Measurements from ENCODE around the gene PACS2. TPM values are rescaled to one million over a fixed set of nuclear protein-coding genes. Genes with fewer than 3 reads are reported as not detected.
A peak's percentile ranks its signal among the peaks of the same experiment; 100 is the strongest.

Gene PACS2
- total and polyA plus RNA-seq, 5 donors from 2014 or later = 0.72 to 64.0 (median 2.1) TPM

DNA sequence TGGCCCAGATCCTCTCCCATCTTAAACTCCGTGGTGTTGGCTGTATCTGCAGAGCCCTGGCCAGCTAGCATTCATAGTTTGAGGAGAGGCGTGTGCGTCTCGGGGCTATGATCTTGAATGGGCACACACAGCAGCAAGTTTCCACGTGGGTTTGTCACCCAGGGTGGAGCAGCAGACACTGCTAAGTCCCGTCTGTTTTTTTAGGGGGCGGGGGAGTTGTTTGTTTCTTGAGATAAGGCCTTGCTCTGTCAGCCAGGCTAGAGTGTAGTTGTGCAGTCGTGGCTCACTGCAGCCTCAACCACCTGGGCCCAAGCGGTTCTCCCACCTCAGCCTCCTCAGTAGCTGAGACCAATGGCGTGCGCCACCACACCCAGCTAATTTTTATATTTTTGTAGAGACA, 63.7 kb downstream of the PACS2 start:
- no peak for DNase-seq
- H3K36me3 Mint-ChIP-seq = no peaks in the 10 kb centered on the region
- no peaks in the 10 kb centered on the region for H3K27me3 Mint-ChIP-seq
- ATAC-seq (ENCODE audit: low read depth in 2 of 2) = no peak
- no peaks in the 10 kb centered on the region for H3K27me3 ChIP-seq (ENCODE audit: control insufficient read depth, insufficient read depth, low read length)
- no peaks in the 10 kb centered on the region for H3K9me3 ChIP-seq (ENCODE audit: control insufficient read depth in 2 of 2, low read length in 2 of 2)
- no peaks in the 10 kb centered on the region for H3K36me3 ChIP-seq (ENCODE audit: control insufficient read depth, insufficient read depth, low read length)
- no peak overlapping the region for H3K4me3 Mint-ChIP-seq
- peaks cover 4 to 11% (median 7%) of the 10 kb centered on the region in 4 donors for H3K4me1 Mint-ChIP-seq
- H3K4me3 ChIP-seq (ENCODE audit: low read depth, low read length) = no peak overlapping the region
- no peak overlapping the region for H3K27ac Mint-ChIP-seq
- no peak overlapping the region for H3K27ac ChIP-seq (ENCODE audit: insufficient read depth, low read length, poor library complexity, severe bottlenecking)
- no peaks in the 10 kb centered on the region for H3K9me3 Mint-ChIP-seq
- peaks cover 9% of the 10 kb centered on the region for H3K4me1 ChIP-seq (ENCODE audit: control insufficient read depth, insufficient read depth, low read length, poor library complexity, severe bottlenecking)

DNA sequence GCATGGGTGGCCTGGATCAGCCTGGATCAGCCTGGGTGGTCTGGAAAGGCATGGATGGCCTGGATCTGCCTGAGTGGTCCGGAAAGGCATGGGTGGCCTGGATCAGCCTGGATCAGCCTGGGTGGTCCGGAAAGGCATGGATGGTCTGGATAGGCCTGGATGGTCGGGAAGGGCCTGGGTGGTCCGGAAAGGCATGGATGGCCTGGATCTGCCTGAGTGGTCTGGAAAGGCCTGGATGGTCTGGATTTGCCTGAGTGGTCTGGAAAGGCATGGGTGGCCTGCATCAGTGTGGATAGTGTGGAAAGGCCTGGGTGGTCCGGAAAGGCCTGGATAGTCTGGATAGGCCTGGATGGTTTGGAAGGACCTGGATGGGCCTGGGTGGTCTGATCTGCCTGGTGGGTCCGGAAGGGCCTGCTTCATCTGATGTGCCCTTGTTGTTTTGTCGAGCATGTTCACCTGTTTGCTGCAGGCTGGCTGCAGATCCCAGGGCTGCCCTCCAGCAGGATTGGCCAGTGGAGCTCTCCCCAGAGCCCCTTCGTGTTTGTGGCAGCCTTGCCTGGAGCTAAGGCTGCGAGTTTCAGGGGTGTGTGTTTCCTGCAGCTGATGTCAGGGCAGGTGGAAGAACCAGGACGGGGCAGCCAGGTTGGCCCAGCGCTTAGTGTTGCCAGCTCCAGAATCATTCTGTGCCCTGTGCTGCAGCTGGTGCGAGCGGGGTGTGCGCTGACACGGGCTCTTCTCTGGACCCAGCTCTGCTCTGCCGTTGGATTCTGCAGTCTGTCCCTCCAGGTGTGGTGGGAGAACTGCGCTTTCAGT, 64.5 kb downstream of the PACS2 start:
- Mint-ChIP-seq H3K9me3 (no peaks in the 10 kb centered on the region), H3K4me1 (peaks cover 4 to 11% (median 7%) of the 10 kb centered on the region in 4 donors), H3K27me3 (no peaks in the 10 kb centered on the region), H3K36me3 (no peaks in the 10 kb centered on the region), H3K27ac (peak overlapping the region in 1 of 3 donors; percentile 31), H3K4me3 (no peak overlapping the region)
- ATAC-seq (ENCODE audit: low read depth in 2 of 2) = no peak
- peaks cover 3% of the 10 kb centered on the region for H3K36me3 ChIP-seq (ENCODE audit: control insufficient read depth, insufficient read depth, low read length)
- no peak overlapping the region for H3K27ac ChIP-seq (ENCODE audit: insufficient read depth, low read length, poor library complexity, severe bottlenecking)
- no peaks in the 10 kb centered on the region for H3K27me3 ChIP-seq (ENCODE audit: control insufficient read depth, insufficient read depth, low read length)
- no peak overlapping the region for H3K4me3 ChIP-seq (ENCODE audit: low read depth, low read length)
- H3K4me1 ChIP-seq (ENCODE audit: control insufficient read depth, insufficient read depth, low read length, poor library complexity, severe bottlenecking) = peaks cover 9% of the 10 kb centered on the region
- no peaks in the 10 kb centered on the region for H3K9me3 ChIP-seq (ENCODE audit: control insufficient read depth in 2 of 2, low read length in 2 of 2)
- no peak for DNase-seq

DNA sequence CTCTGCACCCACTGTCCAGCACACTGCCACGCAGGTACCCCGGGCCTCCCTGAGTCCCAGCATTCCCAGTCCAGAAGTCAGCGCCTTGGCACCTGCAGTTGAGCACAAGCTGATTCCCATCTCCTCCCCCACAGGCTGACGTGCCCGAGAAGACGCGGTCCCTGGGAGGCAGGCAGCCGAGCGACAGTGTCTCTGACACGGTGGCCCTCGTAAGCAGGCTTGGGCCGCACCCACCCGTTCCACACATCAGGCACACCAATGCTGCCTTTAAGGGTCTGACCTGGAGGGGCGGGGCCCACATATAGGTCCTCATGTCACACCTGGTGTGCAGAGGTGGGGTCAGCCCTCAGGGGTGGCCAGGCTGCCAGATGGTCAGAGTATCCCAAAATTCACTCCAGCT, 65.4 kb downstream of the PACS2 start:
- H3K9me3 ChIP-seq (ENCODE audit: control insufficient read depth in 2 of 2, low read length in 2 of 2) = no peaks in the 10 kb centered on the region
- ATAC-seq (ENCODE audit: low read depth in 2 of 2) (no peak), DNase-seq (no peak)
- H3K4me3 Mint-ChIP-seq = no peak overlapping the region
- H3K27ac ChIP-seq (ENCODE audit: insufficient read depth, low read length, poor library complexity, severe bottlenecking) = no peak overlapping the region
- H3K36me3 ChIP-seq (ENCODE audit: control insufficient read depth, insufficient read depth, low read length) = peaks cover 3% of the 10 kb centered on the region
- H3K4me1 ChIP-seq (ENCODE audit: control insufficient read depth, insufficient read depth, low read length, poor library complexity, severe bottlenecking) = peaks cover 9% of the 10 kb centered on the region
- H3K9me3 Mint-ChIP-seq = no peaks in the 10 kb centered on the region
- no peak overlapping the region for H3K27ac Mint-ChIP-seq
- H3K4me1 Mint-ChIP-seq = peaks cover 4 to 11% (median 7%) of the 10 kb centered on the region in 4 donors
- no peaks in the 10 kb centered on the region for H3K27me3 ChIP-seq (ENCODE audit: control insufficient read depth, insufficient read depth, low read length)
- no peak overlapping the region for H3K4me3 ChIP-seq (ENCODE audit: low read depth, low read length)
- no peaks in the 10 kb centered on the region for H3K36me3 Mint-ChIP-seq
- H3K27me3 Mint-ChIP-seq = no peaks in the 10 kb centered on the region

DNA sequence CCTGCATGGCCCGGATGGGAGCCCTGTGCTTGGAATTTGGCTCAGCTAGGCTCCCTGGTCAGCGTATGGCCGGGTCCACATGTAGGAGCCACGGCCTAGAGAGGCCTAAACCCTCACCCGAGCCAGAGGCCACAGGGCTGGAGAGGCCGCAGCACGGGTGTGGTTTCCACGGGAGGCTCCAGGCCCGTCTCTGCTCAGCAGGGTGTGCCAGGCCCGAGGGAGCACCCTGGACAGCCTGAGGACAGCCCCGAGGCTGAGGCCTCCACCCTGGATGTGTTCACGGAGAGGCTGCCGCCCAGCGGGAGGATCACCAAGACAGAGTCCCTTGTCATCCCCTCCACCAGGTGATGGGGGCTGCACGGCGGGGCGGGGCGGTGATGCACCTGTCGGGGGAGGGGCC, 66.2 kb downstream of the PACS2 start:
- Histone ChIP-seq H3K27ac (ENCODE audit: insufficient read depth, low read length, poor library complexity, severe bottlenecking) (no peak overlapping the region), H3K4me3 (ENCODE audit: low read depth, low read length) (no peak overlapping the region), H3K9me3 (ENCODE audit: control insufficient read depth in 2 of 2, low read length in 2 of 2) (no peaks in the 10 kb centered on the region), H3K27me3 (ENCODE audit: control insufficient read depth, insufficient read depth, low read length) (no peaks in the 10 kb centered on the region), H3K36me3 (ENCODE audit: control insufficient read depth, insufficient read depth, low read length) (peaks cover 3% of the 10 kb centered on the region), H3K4me1 (ENCODE audit: control insufficient read depth, insufficient read depth, low read length, poor library complexity, severe bottlenecking) (peaks cover 6% of the 10 kb centered on the region)
- H3K4me1 Mint-ChIP-seq = peaks cover under 1 to 6% (median 3%) of the 10 kb centered on the region in 4 donors
- H3K27ac Mint-ChIP-seq = no peak overlapping the region
- no peak for DNase-seq
- no peak for ATAC-seq (ENCODE audit: low read depth in 2 of 2)
- no peak overlapping the region for H3K4me3 Mint-ChIP-seq
- H3K9me3 Mint-ChIP-seq = no peaks in the 10 kb centered on the region
- H3K27me3 Mint-ChIP-seq = no peaks in the 10 kb centered on the region
- H3K36me3 Mint-ChIP-seq = no peaks in the 10 kb centered on the region

DNA sequence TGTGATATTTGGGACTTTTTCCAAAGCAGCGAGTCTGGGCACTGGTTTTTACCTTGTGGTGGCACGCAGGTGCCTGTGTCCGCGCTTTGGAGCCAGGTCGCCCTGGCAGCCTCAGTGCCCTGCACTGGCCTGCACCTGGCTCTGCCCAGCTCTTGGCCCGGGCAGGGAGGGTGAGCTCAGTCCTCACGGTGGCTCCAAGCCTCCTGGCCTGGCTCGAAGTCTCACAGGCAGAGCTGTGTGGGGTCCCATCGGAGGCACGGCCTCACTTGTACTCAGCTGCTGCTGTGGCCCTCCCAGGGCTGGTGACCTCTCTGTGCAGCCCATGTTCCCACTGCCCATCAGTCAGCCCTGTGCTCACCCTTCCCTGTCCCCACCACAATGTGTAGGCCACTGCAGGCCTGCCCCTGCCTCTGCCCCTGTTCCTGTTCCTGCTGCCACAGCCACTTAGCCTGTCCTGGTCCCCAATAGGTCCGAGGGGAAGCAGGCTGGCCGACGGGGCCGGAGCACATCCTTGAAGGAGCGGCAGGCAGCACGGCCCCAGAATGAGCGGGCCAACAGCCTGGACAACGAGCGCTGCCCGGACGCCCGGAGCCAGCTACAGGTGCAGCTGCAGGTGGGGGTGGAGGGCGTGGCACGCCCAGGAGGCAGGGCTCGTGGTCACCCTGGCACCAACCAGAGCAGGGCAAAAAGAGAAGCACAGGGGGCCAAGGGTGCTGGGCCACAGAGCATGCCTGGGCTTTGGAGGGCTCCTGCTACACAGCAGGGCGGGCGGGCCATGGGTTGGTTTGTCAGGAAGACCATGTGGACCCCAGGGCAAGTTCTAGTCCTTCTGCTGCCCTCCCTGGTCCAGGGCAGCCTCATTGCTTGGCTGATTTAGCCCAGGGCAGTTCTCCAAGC, 67.1 kb downstream of the PACS2 start:
- Mint-ChIP-seq H3K36me3 (no peaks in the 10 kb centered on the region), H3K4me3 (no peak overlapping the region), H3K9me3 (no peaks in the 10 kb centered on the region), H3K27me3 (no peaks in the 10 kb centered on the region), H3K27ac (no peak overlapping the region), H3K4me1 (no peaks in the 10 kb centered on the region)
- DNase-seq = no peak
- no peak overlapping the region for H3K27ac ChIP-seq (ENCODE audit: insufficient read depth, low read length, poor library complexity, severe bottlenecking)
- no peak overlapping the region for H3K4me3 ChIP-seq (ENCODE audit: low read depth, low read length)
- no peaks in the 10 kb centered on the region for H3K9me3 ChIP-seq (ENCODE audit: control insufficient read depth in 2 of 2, low read length in 2 of 2)
- no peaks in the 10 kb centered on the region for H3K27me3 ChIP-seq (ENCODE audit: control insufficient read depth, insufficient read depth, low read length)
- no peaks in the 10 kb centered on the region for H3K4me1 ChIP-seq (ENCODE audit: control insufficient read depth, insufficient read depth, low read length, poor library complexity, severe bottlenecking)
- H3K36me3 ChIP-seq (ENCODE audit: control insufficient read depth, insufficient read depth, low read length) = peaks cover 3% of the 10 kb centered on the region
- no peak for ATAC-seq (ENCODE audit: low read depth in 2 of 2)

DNA sequence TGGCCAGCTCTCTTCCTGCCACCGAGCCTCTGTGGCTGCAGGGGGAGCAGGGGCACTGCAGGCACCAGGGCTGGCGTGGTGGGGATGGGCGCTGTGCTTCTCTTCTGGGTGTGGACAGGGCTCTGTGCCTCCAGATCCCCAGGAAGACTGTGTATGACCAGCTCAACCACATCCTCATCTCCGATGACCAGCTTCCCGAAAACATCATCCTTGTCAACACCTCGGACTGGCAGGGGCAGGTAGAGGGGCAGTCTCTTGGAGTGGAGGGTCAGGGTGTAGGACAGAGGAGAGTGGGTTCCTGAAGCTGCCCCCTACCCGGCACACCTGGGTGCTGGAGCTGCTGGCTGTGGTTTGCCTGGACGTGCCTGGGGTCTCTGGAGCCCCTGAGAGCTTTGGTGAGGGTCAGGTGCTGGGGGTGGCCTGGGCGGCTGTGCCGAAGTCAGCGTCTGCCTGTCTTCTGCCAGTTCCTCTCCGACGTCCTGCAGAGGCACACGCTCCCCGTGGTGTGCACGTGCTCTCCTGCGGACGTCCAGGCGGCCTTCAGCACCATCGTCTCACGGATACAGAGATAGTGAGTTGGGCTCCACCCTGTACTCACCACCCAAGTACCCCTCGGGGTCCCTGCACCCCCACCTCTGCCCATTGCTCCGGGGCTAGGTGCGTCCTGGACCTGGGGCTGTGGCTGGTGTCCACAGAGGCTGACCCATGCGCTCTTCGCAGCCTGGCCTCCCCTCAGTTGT, 68.0 kb downstream of the PACS2 start:
- H3K27me3 Mint-ChIP-seq = no peaks in the 10 kb centered on the region
- Histone ChIP-seq H3K4me3 (ENCODE audit: low read depth, low read length) (no peak overlapping the region), H3K4me1 (ENCODE audit: control insufficient read depth, insufficient read depth, low read length, poor library complexity, severe bottlenecking) (no peaks in the 10 kb centered on the region), H3K27me3 (ENCODE audit: control insufficient read depth, insufficient read depth, low read length) (no peaks in the 10 kb centered on the region), H3K36me3 (ENCODE audit: control insufficient read depth, insufficient read depth, low read length) (peaks cover 3% of the 10 kb centered on the region), H3K9me3 (ENCODE audit: control insufficient read depth in 2 of 2, low read length in 2 of 2) (no peaks in the 10 kb centered on the region), H3K27ac (ENCODE audit: insufficient read depth, low read length, poor library complexity, severe bottlenecking) (no peak overlapping the region)
- ATAC-seq (ENCODE audit: low read depth in 2 of 2) = no peak
- H3K4me1 Mint-ChIP-seq = no peaks in the 10 kb centered on the region
- no peaks in the 10 kb centered on the region for H3K9me3 Mint-ChIP-seq
- no peak overlapping the region for H3K27ac Mint-ChIP-seq
- no peak overlapping the region for H3K4me3 Mint-ChIP-seq
- DNase-seq = no peak
- H3K36me3 Mint-ChIP-seq = no peaks in the 10 kb centered on the region

DNA sequence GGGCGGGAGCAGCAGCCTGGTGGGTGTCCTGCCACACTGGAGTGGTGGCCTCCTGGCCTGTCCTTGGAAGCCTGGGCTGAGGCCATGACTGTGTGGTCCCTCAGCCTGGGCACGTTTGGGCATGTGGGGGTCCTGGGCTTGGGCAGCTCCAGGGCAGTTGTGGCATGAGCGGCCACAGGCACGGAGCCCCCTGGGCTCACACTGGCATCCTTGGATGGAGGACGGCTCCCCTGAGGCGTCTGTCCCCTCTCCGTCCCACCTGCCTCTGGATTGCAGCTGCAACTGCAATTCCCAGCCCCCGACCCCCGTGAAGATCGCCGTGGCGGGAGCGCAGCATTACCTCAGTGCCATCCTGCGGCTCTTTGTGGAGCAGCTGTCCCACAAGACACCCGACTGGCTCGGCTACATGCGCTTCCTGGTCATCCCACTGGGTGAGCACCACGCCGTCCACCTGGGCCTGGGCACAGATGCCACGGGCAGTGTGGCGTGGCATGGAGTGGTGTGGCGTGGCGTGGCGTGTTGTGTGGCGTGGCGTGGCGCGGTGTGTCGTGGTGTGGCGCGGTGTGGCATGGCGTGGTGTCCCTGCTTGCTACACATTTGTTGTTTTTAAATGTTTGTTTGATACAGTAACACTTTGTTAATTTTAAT, 68.7 kb downstream of the PACS2 start:
- Histone ChIP-seq H3K4me3 (ENCODE audit: low read depth, low read length) (no peak overlapping the region), H3K4me1 (ENCODE audit: control insufficient read depth, insufficient read depth, low read length, poor library complexity, severe bottlenecking) (no peaks in the 10 kb centered on the region), H3K27ac (ENCODE audit: insufficient read depth, low read length, poor library complexity, severe bottlenecking) (no peak overlapping the region), H3K36me3 (ENCODE audit: control insufficient read depth, insufficient read depth, low read length) (peaks cover 3% of the 10 kb centered on the region), H3K9me3 (ENCODE audit: control insufficient read depth in 2 of 2, low read length in 2 of 2) (no peaks in the 10 kb centered on the region), H3K27me3 (ENCODE audit: control insufficient read depth, insufficient read depth, low read length) (no peaks in the 10 kb centered on the region)
- ATAC-seq (ENCODE audit: low read depth in 2 of 2) (no peak), DNase-seq (no peak)
- H3K27me3 Mint-ChIP-seq = no peaks in the 10 kb centered on the region
- H3K27ac Mint-ChIP-seq = no peak overlapping the region
- no peaks in the 10 kb centered on the region for H3K36me3 Mint-ChIP-seq
- no peaks in the 10 kb centered on the region for H3K4me1 Mint-ChIP-seq
- no peak overlapping the region for H3K4me3 Mint-ChIP-seq
- no peaks in the 10 kb centered on the region for H3K9me3 Mint-ChIP-seq

Measured in CD4-positive, CD25-positive, alpha-beta regulatory T cell (primary cell).